IPS DF 19.7 (cell line): Measurements from ENCODE around the gene ZNF333.
"Not testable (repeated sequence)": the region's sequence is repeated elsewhere in the genome, so short reads cannot be mapped to it uniquely, and the experiment has no call there.

ENCODE experiments used
- DNase-seq: peaks from one replicate; pipeline ENCODE4 v3.0.0-alpha.2; 2013; ENCODE audit warnings: low read depth, low spot score

ZNF333 gene

DNA sequence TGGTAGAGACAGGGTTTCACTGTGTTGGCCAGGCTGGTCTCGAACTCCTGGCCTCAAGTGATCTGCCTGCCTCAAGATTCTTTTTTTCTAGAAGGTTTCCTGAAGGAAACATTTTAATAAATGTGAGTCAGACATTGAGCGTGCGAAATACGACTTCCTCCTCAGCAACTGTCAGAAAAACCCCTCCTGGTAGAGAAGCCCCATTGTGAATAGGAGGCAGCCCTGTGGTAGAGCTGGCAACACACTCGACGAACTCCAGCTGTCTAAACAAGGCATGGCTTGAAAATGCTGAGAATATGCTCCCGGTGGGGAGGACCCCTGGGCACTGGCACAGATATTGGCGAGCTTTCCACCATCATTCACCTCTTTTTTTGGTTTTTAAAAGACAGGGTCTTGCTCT is 9.8 kb downstream of the ZNF333 start:
- DNase-seq, result no peak

GRCh38 chr19:14700711-14701375 is 11.0 kb downstream of the ZNF333 start:
- DNase-seq, result no peak

- DNase-seq, result no peak
Observed at GRCh38 chr19:14703833-14704232, 14.0 kb downstream of the ZNF333 start.

GRCh38 chr19:14704450-14704849 is 14.6 kb downstream of the ZNF333 start:
- no peak for DNase-seq

DNA sequence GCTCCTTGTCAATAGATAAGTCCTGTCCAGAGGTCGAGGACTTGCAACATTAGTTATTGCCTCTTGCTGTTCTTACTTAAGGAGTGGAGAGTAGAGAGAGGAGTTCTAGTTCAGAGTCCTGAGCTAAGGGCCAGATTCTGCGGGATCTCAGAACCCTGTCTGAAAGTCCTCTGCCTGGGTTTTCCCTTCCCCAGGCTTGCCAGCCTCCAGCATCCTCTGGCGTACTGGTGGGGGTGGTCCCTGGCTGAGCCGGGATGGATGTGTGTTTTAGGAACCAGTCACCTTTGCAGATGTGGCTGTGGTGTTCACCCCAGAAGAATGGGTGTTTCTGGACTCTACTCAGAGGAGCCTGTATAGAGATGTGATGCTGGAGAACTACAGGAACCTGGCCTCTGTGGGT is 26.0 kb downstream of the ZNF333 start:
- DNase-seq, result no peak

GRCh38 chr19:14718522-14719116 is 28.8 kb downstream of the ZNF333 start:
- DNase-seq, result no peak

DNA sequence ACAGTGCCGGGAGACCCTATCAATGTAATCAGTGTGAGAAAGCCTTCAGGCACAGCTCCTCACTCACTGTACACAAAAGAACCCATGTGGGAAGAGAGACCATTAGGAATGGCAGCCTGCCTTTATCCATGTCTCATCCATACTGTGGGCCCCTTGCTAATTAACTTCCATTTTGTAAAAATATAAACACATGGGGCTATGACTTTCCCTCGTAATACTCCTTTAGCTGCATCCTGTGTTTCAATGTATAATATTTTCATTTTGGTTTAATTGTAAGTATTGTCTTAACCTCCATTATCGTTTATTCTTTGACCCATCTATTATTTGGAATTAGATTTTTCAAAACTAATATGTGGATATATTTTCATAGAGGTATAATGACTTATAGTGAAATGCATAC is 29.3 kb downstream of the ZNF333 start:
- DNase-seq, result no peak

GRCh38 chr19:14722127-14722526 is 32.3 kb downstream of the ZNF333 start:
- no peak for DNase-seq

- no peak for DNase-seq
Observed at GRCh38 chr19:14728595-14728994, 38.7 kb downstream of the ZNF333 start.

DNA sequence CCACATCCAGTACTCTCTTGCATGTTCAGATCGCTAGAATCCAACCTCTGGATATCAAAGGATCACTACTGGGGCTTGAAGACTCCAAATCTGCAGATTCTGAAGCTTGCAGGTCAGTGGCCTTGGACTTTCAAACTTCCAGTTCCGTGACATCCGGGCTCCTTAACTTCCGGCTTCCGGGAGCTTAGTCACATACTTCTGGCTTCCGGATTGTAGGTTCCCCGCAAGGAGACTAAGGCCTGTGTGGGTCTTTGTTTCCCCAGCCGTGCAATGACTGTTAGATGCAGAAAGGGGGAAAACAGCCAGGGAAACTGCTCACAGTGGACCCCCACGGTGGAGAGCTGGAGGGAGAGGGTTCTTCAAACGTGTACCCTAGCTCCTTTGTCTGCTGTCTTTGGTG is 41.4 kb downstream of the ZNF333 start:
- DNase-seq, result no peak

GRCh38 chr19:14732510-14732909 is 42.7 kb downstream of the ZNF333 start:
- no peak for DNase-seq

DNA sequence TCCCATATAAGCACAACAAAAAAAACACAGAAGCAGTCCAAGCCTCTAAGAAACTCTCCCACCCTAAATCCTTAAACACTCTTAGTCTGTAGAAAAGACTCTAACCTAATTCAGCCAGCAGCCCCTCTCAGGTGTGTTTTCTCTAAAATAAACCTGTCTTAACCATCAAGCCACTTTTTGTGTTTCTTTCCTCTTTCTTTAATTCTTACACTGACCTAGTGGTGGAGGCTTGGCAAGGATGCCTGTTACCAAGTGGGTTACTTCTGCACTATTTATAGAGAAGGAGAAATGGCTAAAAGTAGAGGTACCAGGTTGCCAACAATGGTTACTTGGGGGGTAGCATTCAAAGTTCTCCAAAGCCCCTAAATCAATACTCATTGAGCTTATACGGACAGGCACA is 43.7 kb downstream of the ZNF333 start:
- no peak for DNase-seq

DNA sequence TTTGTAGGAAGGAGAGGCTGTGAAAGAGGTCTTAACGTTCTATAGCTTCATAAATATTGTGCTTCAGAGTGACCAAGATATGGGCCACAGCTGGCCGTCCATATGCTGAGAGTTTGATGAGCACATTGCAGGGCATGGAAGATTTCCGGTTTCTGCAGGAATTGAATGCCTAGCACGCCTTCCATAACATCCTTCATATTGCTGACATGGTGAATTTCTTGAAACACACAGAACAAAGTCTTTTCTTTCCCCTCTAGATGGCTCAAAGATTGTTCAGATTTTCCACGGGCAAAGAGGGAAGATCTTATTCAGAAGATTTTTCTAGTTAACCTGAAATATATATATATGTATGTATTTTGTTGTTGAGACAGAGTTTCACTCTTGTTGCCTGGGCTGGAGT is 46.1 kb downstream of the ZNF333 start:
- no peak for DNase-seq

DNA sequence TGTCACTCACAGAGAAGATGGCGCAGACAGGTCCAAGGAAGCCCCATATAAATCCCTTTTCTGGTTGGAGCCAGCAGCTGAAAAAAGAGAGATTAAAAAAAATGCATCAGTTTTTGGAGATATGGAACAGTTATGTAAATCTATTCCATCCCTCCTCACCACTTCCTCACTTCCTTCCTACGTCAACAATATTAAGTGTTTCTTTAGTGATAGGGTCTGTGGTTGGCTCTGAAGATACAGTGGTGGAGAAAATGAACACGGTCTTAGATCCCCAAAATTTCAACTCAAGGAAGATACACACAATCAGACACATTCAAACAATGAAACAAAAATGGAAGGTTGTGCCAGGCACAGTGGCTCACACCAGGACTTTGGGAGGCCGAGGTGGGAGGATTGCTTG is 57.0 kb downstream of the ZNF333 start:
- no peak for DNase-seq

DNA sequence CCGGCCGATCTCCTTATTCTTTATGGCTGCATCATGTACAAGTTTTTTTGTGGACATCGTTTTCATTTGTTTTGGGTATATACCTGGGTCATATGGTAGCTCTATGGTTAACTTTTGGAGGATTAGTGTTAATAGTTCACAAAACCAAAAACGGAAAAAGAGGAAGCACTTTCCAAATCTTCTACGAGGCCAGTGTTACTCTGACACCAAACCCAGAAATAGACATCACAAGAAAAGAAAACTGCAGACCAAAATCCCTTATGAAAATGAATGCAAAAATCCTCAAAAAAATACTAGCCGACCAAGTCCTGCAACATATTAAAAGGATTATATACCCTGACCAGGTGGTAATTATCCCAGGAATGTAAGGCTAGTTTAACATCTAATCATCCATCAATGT is 58.8 kb downstream of the ZNF333 start:
- DNase-seq, result no peak

DNA sequence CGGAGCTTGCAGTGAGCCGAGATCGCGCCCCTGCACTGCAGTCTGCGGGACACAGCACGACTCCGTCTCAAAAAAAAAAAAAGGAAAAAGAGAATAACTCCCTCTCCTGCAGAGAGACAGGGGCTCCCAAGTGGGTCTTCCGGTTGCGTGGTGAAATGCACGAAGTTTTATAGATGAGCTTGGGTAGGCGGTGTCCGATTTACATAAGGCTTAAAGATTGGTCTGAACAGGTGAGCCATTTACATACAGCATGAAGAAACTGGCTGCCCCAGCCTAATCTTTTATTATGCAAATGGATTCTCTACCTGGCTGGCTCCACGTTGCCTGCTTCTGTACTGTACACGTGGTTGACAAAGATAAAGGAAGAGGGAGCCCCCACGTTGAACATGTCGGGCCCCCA is 69.0 kb downstream of the ZNF333 start:
- DNase-seq, result peak; percentile 85

DNA sequence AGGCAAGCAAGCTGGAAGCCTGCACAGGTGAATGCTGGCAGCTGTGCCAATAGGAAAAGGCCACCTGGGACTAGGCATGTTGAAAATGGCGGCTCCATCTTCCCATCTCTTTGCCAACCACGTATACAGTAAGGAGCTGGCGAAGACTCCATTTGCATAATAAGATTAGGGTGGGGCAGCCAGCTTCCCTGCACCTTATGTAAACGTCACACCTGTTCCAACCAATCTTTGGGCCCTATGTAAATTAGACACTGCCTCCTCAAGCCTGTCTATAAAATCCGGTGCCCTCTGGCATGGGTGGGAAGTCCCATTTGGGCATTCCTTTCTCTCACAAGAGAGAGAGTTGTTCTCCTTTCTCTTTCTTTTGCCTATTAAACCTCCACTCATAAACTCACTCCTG is 71.8 kb downstream of the ZNF333 start:
- no peak for DNase-seq

DNA sequence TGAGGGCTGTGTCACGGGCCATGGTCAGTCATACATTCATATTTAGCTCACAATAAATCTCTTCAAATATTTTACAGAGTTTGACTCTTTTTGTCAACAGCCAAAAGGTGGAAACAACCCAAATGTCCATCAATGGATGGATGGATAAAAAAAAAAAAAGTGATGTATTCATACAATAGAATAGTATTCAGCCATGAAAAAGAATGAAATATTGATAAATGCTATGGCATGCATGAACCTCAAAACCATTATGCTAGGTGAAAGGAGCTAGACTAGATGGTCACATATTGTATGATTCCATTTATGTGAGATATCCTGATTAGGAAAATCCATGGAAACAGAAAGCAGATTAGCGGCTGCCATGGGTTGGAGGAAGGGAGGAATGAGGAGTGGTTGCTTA is 72.3 kb downstream of the ZNF333 start:
- DNase-seq, result no peak

DNA sequence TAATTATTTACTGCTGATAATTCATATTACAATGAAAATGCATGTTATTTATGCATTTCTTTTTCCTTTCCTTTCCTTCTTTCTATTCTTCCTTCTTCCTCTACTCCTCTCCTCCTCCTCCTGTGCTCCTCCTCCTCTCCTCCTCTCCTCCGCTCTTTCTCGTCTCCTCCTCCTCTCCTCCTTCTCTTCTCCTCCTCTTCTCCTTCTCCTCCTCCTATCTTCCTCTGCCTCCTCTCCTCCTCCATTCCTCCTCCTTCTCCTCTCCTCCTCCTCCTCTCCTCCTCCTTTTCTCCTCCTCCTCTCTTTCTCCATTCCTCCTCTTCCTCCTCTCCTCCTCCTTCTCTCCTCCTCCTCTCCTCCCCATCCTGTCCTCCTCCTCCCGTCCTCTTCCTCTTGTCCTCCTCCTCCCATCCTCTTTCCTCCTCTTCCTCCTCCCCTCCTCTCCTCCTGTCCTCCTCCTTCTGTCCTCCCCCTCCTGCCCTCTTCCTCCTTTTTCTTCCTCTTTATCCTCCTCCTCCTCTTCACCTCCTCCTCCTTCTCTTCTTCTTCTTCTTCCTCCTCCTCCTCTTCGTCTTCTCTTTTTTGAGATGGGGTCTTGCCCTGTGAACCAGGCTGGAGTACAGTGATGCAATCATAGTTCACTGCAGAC is 73.8 kb downstream of the ZNF333 start:
- no peak for DNase-seq

- DNase-seq, result no peak
Observed at GRCh38 chr19:14764401-14764800, 74.6 kb downstream of the ZNF333 start.

DNA sequence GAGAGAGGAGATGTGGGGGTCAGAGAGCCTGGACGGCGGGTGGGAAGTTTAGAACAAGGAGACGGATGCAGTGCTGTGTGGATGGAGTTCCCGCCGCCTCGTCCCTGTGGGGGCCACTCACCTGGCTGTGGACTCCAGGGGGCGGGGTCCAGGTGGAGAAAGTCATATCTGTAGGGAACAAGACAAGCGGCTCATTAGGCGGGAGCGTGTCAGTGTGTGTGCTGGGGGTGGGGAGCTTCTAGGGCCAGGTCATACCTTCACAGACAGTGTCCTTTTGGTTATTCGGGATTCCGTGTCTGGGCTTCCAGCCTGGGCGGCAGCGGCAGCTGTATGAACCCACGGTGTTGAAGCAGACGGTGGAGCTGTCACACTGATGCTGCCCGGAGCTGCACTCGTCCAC is 75.6 kb downstream of the ZNF333 start:
- not testable (repeated sequence) for DNase-seq

GRCh38 chr19:14765841-14766240 is 76.0 kb downstream of the ZNF333 start:
- DNase-seq, result not testable (repeated sequence)

GRCh38 chr19:14767466-14767971 is 77.7 kb downstream of the ZNF333 start:
- no peak for DNase-seq
